Panc1 (cell line): ENCODE measurements around the gene CYP39A1. TPM values are rescaled to one million over a fixed set of nuclear protein-coding genes. Genes with fewer than 3 reads are reported as not detected.

Experiments
- ATAC-seq: fragments of 200-7000 bp; cut with Tn5 transposase; 2 replicates; pipeline ENCODE4 v1.9.1; 2020; ENCODE audit warnings: mild to moderate bottlenecking, moderate library complexity
- BruUV-seq: library from RNA; stranded (reverse); fragments of 400-500 nt; replicated peaks from 2 replicates; lab custom pipeline; 2021; lab: Mats Ljungman, UMichigan
- CTCF ChIA-PET: fragments of 300-600 bp; sonication (Branson Sonifier 250); formaldehyde crosslinking; loops from one replicate; lab custom pipeline; 2022; ENCODE audit warnings: antibody characterized with exemption; lab: Charles Lee
- POLR2A ChIA-PET: fragments of 300-600 bp; sonication (Branson Sonifier 250); formaldehyde crosslinking; loops from one replicate; lab custom pipeline; 2022; ENCODE audit warnings: antibody characterized with exemption; lab: Charles Lee
- DNase-seq: peaks from one replicate; pipeline ENCODE4 v3.0.0-alpha.2; 2010; ENCODE audit warnings: low read depth, low spot score
- H3K27ac ChIP-seq: 2 replicates; pipeline ENCODE4 v1.5.1; 2011; ENCODE audit warnings: mild to moderate bottlenecking, low read length, inconsistent platforms
- H3K27me3 ChIP-seq: fragments of 200-500 bp; sonication (Bioruptor generic); 2 replicates; pipeline ENCODE4 v1.6.0; 2014; ENCODE audit warnings: low read length, inconsistent platforms; ENCODE audit not compliant: control insufficient read depth, insufficient read depth
- H3K36me3 ChIP-seq: fragments of 200-500 bp; sonication (Bioruptor generic); 2 replicates; pipeline ENCODE4 v1.5.1; 2014; ENCODE audit warnings: inconsistent platforms, mild to moderate bottlenecking, low read length, moderate library complexity; ENCODE audit not compliant: control insufficient read depth, insufficient read depth
- H3K4me1 ChIP-seq: 2 replicates; pipeline ENCODE4 v1.5.1; 2011; ENCODE audit warnings: inconsistent platforms, mild to moderate bottlenecking, low read length, moderate library complexity; ENCODE audit not compliant: control insufficient read depth, insufficient read depth
- H3K4me3 ChIP-seq, 2 experiments: 2 replicates each; pipeline ENCODE4 v1.5.1; 2011 to 2012; ENCODE audit warnings: low read depth in 2 of 2, low read length in 2 of 2, mild to moderate bottlenecking in 2 of 2, inconsistent platforms in 1 of 2, moderate library complexity in 1 of 2
- H3K9me3 ChIP-seq: fragments of 200-500 bp; sonication (Bioruptor generic); 2 replicates; pipeline ENCODE4 v1.5.1; 2014; ENCODE audit warnings: low read depth, mild to moderate bottlenecking, inconsistent platforms, low read length, moderate library complexity; ENCODE audit not compliant: control insufficient read depth, insufficient read depth
- CTCF ChIP-seq: fragments of 450-650 bp; IDR thresholded peaks from 2 replicates; pipeline ENCODE4 v1.5.1; 2017; ENCODE audit warnings: mild to moderate bottlenecking
- POLR2AphosphoS5 ChIP-seq: IDR thresholded peaks from 2 replicates; pipeline ENCODE4 v1.6.1; 2012; ENCODE audit warnings: mild to moderate bottlenecking, low read depth, low read length, moderate library complexity
- REST ChIP-seq, 2 experiments: IDR thresholded peaks; 2 replicates each; pipeline ENCODE4 v1.6.1; 2011 to 2012; ENCODE audit warnings: low read depth in 2 of 2, control low read depth in 1 of 2, low read length in 1 of 2, mild to moderate bottlenecking in 1 of 2, moderate library complexity in 1 of 2; ENCODE audit not compliant: insufficient read depth in 1 of 2
- SIN3A ChIP-seq: IDR thresholded peaks from 2 replicates; pipeline ENCODE4 v1.6.1; 2012; ENCODE audit warnings: low read depth, mild to moderate bottlenecking, low read length, moderate library complexity, borderline replicate concordance; ENCODE audit not compliant: insufficient read depth
- TCF7L2 ChIP-seq: IDR thresholded peaks from 2 replicates; pipeline ENCODE4 v1.6.1; 2011; ENCODE audit warnings: mild to moderate bottlenecking, low read depth, low read length, inconsistent platforms
- in situ Hi-C: cut with HindIII; loops from 2 replicates; pipeline ENCODE4 v1.10.0; 2016; ENCODE audit warnings: low sequenced_read_pairs, low pct_unique_long_range_greater_than_20kb
- intact Hi-C: fragments of 100-400 bp; cut with micrococcal nuclease; formaldehyde crosslinking; loops from one replicate; pipeline ENCODE4 v1.10.0; 2022; ENCODE audit not compliant: unreplicated experiment
- total RNA-seq: library from RNA; stranded (reverse); gene quantifications from one replicate; pipeline ENCODE4 v1.2.1, GENCODE V29; 2021; ENCODE audit not compliant: unreplicated experiment

Gene CYP39A1
- total RNA-seq, 1 experiment from 2014 or later, result 0.72 TPM

DNA sequence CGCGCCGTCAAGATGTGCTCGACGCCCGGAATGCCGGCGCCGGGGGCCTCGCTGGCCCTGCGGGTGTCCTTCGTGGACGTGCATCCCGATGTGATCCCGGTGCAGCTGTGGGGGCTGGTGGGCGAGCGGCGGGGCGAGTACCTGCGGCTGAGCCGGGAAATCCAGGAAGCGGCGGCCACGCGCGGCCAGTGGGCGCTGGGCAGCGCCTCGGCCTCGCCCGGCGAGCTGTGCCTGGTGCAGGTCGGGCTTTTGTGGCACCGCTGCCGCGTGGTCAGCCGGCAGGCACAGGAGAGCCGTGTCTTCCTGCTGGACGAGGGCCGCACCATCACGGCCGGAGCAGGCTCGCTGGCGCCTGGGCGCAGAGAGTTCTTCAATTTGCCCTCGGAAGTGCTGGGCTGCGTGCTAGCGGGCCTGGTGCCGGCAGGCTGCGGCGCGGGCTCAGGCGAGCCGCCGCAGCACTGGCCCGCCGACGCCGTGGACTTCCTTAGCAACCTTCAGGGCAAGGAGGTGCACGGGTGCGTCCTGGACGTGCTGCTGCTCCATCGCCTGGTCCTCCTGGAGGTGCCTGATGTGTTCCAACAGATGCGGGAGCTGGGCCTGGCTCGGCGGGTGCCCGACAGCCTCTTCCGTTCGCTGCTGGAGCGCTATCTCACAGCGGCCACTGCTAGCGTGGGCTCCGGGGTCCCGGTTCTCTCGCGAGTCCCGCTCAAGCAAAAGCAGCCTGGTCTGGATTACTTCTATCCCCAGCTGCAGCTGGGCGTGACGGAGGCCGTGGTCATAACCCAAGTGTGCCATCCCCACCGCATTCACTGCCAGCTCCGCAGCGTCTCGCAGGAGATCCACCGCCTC, 35.7 kb upstream of the CYP39A1 start:
- BruUV-seq, result no TSS peak
- no peaks in the 10 kb centered on the region for H3K4me1 ChIP-seq
- no peak for DNase-seq
- CTCF ChIA-PET, result no interaction called here
- in situ Hi-C loops (no loop called here), intact Hi-C loops (no loop called here)
- peaks cover 2% of the 10 kb centered on the region; the same call in 1 of the 2 replicates for H3K27me3 ChIP-seq
- POLR2A ChIA-PET, result no interaction called here
- no peak for ATAC-seq
- H3K4me3 ChIP-seq, result no peak overlapping the region
- no peak overlapping the region for H3K27ac ChIP-seq
- H3K36me3 ChIP-seq, result no peaks in the 10 kb centered on the region
- TF ChIP-seq SIN3A (no peak), POLR2AphosphoS5 (no peak), TCF7L2 (no peak), CTCF (no peak), REST (IDR thresholded peaks at IDR 0.05; ENCODE audit: insufficient read depth in 1 of 2, low read depth in 2 of 2, low read length in 1 of 2) (no peak)
- H3K9me3 ChIP-seq, result no peaks in the 10 kb centered on the region

DNA sequence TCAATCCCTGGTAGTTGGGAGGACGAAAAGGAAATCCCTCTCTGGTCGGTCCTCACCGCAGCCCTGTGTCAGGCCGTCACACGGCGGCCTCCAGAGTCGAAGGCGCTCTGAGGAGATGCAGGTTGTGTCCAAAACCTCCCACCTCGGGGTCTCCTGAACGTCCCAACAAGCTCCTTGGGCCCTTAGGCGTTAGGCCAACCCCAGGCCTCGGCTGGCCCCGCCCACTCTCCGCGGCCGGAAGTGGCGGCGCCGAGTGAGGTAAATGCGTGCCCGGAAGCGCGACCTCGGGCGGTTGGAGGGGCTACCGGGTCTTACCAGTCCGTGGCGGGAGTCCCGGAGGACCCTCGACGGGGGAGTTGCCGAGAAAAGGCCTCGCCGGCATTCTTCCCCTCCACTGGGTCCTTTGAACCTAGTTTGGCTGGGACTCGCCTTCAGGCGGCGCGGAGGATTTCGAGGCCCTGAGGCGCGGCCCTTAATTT, 35.0 kb upstream of the CYP39A1 start, which contains the start of gene TDRD6:
TDRD6 (plus strand) TSS at position 267 of the 479 bp plus-strand sequence. CDS start 244 bp downstream, outside the sequence.
- no peak for DNase-seq
- H3K4me1 ChIP-seq, result no peaks in the 10 kb centered on the region
- ChIA-PET CTCF (no interaction called here), POLR2A (no interaction called here)
- H3K9me3 ChIP-seq, result no peaks in the 10 kb centered on the region
- no peak for ATAC-seq
- intact Hi-C loops, result no loop called here
- no peak within 1 kb of the TSS for H3K27ac ChIP-seq
- in situ Hi-C loops, result no loop called here
- no TSS peak for BruUV-seq
- no peak within 1 kb of the TSS for H3K4me3 ChIP-seq
- TF ChIP-seq REST (IDR thresholded peaks at IDR 0.05; ENCODE audit: insufficient read depth in 1 of 2, low read depth in 2 of 2, low read length in 1 of 2) (no peak), CTCF (no peak), POLR2AphosphoS5 (no peak), SIN3A (no peak), TCF7L2 (no peak)
- H3K36me3 ChIP-seq, result no peaks in the 10 kb centered on the region
- H3K27me3 ChIP-seq, result no peaks in the 10 kb centered on the region
